OCI-LY3 (cell line): ENCODE results near the gene DLX3.

Experiments
- EZH2phosphoT487 ChIP-seq: fragments of 200-600 bp; shearing (Covaris generic); IDR thresholded peaks from 2 replicates; pipeline ENCODE4 v1.6.1; 2018; ENCODE audit warnings: antibody characterized with exemption, mixed run types, low read depth
- TF ChIP-seq, protein P1 (sequence below): fragments of 200-600, 300-600 bp; sonication (generic); IDR thresholded peaks from 2 replicates; pipeline ENCODE4 v1.5.1; 2014; ENCODE audit warnings: antibody characterized with exemption, low read length, low read depth

DNA sequence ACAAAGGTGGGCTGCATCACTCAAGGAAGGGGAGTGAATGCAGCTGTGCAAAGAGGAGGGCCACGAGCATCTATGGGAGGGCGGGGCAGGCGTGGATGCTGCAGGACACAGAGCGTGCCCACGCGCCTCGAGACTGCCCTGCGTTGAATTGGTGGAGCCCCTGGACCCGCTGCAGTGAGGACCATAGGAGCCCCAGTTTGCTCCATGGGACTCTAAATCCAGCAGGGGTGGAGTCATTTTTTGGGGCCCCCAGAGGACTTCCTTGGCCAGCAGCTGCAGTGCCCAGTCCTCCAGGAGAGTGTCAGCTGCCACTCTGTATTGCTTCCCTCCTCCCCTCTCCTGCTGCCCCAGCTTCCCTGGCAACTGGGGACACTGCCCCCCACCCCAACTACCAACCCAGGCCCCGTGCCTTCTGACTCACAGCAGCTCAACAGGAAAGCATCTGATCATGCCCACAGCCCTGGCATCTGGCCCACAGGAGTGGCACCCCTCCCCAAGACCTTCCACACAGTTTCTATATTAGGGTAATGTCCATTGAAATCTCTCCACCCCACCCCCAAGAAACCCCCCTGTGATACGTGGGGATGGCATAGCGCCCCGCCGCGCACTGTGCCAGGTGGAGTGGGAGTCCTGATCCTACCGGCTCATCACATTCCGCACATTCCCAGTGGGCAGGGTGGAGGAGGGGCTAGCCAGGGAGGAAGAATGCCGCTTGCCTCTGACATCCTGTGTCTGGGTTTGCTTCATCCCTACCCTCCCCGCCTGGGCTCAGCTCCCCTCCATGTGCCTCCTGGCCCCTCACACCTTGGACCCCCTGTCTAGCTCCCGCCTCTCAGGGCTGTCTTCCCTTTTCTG, 33.1 kb upstream of the DLX3 start:
- TF ChIP-seq, protein P1, sequence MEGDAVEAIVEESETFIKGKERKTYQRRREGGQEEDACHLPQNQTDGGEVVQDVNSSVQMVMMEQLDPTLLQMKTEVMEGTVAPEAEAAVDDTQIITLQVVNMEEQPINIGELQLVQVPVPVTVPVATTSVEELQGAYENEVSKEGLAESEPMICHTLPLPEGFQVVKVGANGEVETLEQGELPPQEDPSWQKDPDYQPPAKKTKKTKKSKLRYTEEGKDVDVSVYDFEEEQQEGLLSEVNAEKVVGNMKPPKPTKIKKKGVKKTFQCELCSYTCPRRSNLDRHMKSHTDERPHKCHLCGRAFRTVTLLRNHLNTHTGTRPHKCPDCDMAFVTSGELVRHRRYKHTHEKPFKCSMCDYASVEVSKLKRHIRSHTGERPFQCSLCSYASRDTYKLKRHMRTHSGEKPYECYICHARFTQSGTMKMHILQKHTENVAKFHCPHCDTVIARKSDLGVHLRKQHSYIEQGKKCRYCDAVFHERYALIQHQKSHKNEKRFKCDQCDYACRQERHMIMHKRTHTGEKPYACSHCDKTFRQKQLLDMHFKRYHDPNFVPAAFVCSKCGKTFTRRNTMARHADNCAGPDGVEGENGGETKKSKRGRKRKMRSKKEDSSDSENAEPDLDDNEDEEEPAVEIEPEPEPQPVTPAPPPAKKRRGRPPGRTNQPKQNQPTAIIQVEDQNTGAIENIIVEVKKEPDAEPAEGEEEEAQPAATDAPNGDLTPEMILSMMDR, result no peak
- TF ChIP-seq EZH2phosphoT487, result no peak
